Skin epidermis (tissue), 12 donors: ENCODE measurements around the gene CAPS.
A peak's percentile ranks its signal among the peaks of the same experiment; 100 is the strongest.

Experiments
- H3K27ac ChIP-seq, 21 experiments: fragments of 200-600 bp; sonication (generic) in 11 of 21; one replicate each; pipeline ENCODE4 v1.5.0; 2020; ENCODE audit warnings: mild to moderate bottlenecking in 3 of 21, inconsistent platforms in 2 of 21, moderate library complexity in 2 of 21
- H3K4me3 ChIP-seq, 7 experiments: fragments of 200-600 bp; sonication (generic) in 2 of 7; one replicate each; pipeline ENCODE4 v1.5.0; 2020; ENCODE audit warnings: inconsistent platforms in 2 of 7, mild to moderate bottlenecking in 2 of 7, moderate library complexity in 1 of 7

Gene CAPS

DNA sequence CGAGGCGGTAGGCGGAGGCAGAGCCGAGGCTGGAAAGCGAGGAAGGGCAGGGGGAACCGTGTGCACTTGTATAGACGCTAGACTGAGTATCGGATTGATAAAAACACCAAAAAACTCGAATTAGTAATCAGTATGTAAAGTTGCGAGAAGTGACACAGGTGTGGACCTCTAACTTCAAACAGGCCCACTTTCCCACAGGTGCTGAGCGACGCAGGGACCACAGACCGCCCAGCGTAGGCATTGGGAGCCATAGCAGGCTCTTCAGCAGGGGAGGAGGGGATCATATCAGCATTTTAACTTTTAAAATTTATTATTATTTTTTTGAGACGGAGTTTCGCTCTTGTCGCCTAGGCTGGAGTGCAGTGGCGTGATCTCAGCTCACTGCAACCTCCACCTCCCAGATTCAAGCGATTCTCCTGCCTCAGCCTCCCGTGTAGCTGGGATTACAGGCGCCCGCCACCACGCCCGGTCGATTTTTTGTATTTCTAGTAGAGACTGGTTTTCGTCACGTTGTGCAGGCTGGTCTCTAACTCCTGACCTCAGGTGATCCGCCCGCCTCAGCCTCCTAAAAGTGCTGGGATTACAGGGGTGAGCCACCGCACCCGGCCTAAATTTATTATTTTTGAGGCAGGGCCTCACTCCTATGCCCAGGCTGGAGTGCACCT, 8.8 kb upstream of the CAPS start:
- H3K4me3 ChIP-seq, result peak overlapping the region; percentile 64 to 98 (median 87)
- peak overlapping the region in 20 of 21 experiments; percentile 6 to 95 (median 80) for H3K27ac ChIP-seq

DNA sequence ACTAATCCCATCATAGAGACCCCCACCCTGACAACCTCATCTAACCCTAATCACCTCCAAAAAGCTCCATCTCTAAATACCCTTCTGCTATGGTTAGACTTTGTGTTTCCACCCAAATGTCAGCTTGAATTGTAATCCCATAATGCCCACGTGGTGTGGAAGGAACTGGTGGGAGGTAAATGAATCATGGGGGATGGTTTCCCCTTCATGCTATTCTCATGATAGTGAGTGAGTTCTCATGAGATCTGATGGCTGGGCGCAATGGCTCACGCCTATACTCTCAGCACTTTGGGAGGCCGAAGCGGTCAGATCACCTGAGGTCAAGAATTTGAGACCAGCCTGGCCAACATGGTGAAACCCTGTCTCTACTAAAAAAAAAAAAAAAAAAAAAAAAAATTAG, 6.8 kb upstream of the CAPS start:
- no peak overlapping the region for H3K27ac ChIP-seq
- no peak overlapping the region for H3K4me3 ChIP-seq

DNA sequence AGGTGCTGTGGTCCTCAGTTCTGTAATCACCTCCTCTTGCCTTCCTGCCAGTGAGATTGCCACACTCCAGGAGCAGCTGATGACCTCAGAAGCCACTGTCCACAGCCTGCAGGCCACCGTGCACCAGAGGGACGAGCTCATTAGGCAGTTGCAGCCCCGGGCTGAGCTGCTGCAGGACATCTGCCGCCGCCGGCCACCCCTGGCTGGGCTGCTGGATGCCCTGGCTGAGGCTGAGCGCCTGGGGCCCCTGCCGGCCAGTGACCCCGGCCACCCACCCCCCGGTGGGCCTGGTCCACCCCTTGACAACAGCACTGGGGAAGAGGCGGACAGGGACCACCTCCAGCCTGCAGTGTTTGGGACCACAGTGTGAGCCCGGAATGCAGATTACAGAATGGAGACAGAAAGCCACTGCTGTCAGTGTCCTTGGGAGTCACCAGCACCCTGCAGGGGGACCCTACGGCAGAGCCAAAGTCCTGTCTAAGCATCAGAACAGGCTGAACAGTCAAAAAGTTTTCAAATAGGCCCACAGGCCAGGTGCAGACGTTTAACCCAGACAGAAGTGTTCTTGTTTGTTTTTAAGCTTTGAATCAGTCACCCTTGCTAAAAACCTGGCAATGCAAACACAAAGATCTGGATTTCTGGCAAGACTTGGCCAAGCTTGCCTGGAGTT, 5.1 kb upstream of the CAPS start:
- H3K27ac ChIP-seq, result peak overlapping the region in 1 of 21 experiments; percentile 58

DNA sequence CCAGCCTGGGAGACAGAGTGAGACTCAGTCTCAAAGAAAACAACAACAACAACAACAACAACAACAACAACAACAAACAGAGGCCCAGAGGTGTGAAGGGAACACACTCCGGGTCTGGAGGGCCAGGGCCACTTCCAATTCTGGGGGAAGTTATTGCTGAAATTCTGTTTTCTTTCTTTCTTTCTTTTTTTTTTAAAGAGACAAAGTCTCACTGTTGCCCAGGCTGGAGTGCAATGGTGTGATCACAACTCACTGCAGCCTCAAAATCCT, 3.5 kb upstream of the CAPS start:
- Histone ChIP-seq H3K4me3 (no peak overlapping the region), H3K27ac (peak overlapping the region in 2 of 21 experiments; percentile 43 to 59)

More for the DNA sequence above, 5.1 kb upstream of the CAPS start:
- H3K4me3 ChIP-seq, result no peak overlapping the region

DNA sequence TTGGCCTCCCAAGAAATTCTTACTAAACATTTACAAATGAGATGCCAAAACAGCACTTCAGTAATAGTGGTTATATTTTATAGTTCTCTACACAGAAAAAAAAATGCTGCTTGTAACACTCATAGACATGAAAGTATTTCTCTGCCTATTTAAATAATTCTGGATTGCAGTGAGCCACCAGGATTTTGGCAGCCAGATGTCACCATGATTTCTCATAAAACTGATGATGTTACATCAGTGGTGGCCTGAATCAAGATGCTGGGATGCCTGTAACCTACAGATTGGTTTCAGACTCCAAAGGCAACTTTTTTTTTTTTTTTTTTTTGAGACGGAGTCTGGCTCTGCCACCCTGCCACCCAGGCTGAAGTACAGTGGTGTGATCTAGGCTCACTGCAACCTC, 2.7 kb upstream of the CAPS start:
- no peak overlapping the region for H3K27ac ChIP-seq
- no peak overlapping the region for H3K4me3 ChIP-seq

DNA sequence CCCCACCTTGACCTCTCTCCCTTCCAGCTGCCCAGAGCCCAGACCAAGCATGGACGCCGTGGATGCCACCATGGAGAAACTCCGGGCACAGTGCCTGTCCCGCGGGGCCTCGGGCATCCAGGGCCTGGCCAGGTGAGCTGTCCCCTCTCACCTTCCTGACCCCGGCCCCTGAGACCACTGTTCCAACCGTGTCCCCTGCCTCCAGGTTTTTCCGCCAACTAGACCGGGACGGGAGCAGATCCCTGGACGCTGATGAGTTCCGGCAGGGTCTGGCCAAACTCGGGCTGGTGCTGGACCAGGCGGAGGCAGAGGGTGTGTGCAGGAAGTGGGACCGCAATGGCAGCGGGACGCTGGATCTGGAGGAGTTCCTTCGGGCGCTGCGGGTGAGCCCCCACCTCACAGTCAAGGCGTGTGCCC, 312 bp downstream of the CAPS start:
- H3K4me3 ChIP-seq, result no peak overlapping the region
- H3K27ac ChIP-seq, result peak overlapping the region in 9 of 21 experiments; percentile 15 to 77 (median 38)

DNA sequence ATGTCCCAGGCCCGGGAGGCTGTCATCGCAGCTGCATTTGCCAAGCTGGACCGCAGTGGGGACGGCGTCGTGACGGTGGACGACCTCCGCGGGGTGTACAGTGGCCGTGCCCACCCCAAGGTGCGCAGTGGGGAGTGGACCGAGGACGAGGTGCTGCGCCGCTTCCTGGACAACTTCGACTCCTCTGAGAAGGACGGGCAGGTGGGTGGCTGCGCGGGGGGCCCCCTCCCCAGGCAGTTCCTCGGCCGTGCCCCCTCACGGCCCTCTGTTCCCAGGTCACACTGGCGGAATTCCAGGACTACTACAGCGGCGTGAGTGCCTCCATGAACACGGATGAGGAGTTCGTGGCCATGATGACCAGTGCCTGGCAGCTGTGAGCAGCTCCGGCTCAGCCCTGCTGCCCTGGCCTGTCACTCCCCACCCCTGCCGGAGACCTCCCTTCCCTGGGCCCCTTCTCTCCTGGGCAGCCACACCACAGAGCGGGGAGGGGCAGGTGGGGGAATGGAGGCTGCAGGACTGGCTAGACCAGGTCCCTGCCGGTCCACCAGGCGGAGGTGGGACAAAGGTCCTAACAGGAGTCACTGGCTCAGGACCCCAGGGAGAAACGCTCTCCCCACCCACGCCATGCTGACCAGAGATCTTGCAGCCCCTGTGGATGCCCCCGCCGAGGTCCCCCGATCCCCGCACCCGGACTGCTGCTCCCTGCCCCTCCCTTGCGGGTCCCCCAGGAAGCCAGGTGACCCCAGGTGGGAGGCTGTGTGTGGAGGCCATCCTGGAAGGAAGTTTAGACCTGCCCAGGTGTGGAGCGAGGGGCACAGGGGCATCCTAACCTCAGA, 1.1 kb downstream of the CAPS start:
- H3K27ac ChIP-seq, result peak overlapping the region in 7 of 21 experiments; percentile 27 to 77 (median 38)
- H3K4me3 ChIP-seq, result no peak overlapping the region

DNA sequence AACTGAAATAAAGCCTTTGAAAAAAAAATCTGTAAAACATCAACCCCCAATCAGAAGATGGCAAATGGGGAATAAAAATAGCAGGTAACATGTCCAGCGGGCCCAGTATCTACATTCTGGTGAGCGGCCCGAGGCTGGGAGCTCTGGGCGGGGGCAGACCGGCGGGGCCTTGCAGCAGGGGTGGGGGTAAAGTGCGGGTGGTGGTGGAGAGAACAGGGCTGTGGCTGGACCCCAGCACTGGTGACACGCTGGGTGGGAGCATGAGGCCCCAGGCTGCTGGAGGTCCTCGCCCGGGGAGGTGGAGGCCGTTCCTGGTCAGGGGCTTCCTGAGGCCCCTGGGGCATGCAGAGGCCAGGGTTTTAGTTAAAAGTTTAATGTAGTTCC, 1.7 kb downstream of the CAPS start:
- H3K27ac ChIP-seq, result peak overlapping the region in 5 of 21 experiments; percentile 27 to 77 (median 54)
- H3K4me3 ChIP-seq, result no peak overlapping the region

DNA sequence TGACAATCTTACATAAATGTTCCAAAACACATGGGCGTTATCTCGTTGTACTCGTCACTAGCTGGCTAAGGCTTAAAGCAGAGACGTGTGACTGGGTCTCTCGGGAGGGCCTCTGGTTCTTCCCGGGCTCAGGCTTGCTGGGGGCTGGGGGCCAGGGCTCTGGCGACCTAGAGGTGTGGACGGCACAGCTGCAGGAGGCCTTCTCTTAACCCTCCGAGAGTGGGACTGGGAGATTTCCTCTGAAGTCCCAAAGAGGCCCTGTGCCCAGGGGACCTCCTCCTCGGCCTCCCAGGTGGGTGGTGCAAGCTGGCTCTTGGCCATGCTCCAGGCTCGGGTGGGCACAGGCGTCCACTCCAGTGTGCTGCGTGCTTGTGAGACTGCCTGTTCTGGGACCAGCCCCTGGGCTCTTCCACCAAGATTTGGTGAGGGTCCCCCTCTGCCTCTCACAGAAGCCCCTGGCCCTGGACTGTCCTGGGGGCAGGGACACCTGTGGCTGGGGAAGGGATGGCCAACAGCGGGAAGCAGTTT, 2.2 kb downstream of the CAPS start:
- Histone ChIP-seq H3K4me3 (no peak overlapping the region), H3K27ac (peak overlapping the region in 6 of 21 experiments; percentile 23 to 77 (median 44))

DNA sequence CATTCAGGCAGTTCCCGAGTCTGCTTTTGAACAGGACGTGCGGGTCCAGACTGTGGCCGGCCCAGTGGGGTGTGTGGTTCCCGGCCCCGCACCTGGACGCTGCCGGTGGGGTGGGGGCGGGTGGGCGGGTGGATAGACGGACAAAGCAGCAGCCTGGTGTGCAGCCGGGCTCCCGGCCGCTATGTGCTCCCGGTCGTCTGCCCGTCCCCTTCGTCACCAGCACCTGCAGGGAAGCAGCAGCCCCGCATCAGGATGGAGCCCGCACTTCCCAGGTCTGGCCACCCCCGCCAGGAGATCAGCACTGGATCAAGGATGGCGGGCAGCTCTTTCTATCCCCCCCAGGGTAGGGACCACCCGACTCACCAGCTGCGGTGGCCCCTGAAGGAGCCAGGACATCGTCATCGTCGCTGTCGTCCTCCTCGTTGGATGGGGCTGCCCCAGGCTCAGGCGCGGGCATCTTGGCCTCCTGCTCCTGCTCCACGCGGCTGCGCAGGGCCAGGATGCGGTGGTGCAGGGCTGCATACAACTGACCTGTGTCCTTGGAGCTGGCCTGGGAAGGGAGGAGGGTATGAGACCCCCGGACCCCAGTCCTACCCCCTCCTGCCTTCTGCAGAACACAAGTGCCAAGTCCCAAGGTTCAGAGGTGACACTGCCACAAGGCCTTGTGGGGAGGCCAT, 3.5 kb downstream of the CAPS start:
- Histone ChIP-seq H3K4me3 (no peak overlapping the region), H3K27ac (no peak overlapping the region)

DNA sequence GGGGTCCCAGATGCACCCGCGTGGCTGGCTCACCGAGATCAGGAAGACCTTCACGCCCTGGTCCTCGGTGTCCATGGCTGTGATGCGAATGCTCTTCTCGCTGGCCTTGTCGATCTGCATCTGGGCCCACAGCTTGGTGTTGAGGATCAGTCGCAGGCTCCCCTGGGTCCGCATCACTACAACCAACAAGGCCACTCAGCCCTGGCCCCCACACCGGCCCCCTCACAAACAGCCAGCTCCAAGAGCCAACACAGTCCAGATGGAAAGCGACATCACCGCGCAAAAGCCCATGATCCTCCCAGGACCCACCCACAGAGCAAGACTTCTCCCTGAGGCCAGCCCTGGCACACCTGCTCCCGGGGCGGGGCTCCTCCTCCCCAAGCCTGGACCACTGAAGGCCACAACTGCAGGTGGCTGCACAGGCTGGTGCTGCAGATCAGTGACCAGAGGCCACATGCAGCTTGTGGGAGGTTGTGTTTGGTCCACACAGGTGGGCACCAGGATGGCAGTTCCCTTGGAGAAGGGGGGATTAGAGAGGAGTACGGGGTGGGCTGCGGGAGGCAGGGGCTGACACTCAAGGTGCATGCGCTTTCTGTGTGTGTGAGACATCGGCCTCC, 4.5 kb downstream of the CAPS start:
- H3K4me3 ChIP-seq, result no peak overlapping the region
- no peak overlapping the region for H3K27ac ChIP-seq

DNA sequence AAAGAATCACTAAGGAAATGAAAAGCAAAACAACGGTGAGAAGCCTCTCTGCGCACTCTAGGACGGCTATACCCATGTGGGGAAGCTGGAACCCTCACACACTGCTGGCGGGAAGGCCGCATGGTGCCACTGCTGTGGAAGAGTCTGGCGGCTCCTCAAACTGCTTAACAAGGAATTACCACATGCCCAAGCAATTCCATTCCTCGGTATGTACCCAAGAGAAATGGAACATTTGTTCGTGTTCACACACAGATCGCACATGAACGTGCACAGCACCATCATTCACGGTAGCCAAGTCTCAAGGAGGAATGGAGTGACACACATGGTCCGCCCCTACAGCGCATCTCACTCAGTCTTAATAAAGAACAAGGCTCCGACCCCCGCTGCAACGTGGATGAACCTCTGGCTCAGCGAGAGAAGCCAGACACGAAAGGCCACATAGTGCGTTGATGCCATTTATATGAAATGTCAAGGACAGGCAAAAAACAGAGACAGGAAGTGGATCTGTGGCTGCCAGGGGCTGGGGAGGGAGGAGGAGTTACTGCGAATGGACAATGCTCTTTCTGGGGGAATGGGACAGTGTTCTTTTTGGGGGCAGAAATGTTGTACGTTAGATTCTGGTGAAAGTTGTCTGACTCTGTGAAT, 7.6 kb downstream of the CAPS start:
- no peak overlapping the region for H3K27ac ChIP-seq

DNA sequence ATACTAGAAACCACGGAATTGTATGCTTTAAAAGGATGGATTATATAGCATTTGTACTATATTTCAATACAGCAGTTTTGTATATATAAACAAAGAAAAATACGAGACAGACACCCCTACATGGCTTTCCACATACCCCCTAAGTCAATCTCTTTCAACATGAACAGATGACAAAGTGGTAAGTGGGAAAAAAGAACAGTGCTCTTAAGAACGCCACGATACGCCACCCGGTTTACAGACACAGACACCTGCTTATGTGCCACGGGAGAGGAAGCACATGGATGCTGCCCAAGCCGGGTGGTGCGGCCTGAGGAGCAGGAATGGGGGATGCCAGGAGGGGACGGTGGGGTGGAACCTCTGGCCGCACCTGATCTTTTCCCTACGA, 8.1 kb downstream of the CAPS start:
- H3K27ac ChIP-seq, result no peak overlapping the region

More for the DNA sequence above, 7.6 kb downstream of the CAPS start:
- H3K4me3 ChIP-seq, result no peak overlapping the region

DNA sequence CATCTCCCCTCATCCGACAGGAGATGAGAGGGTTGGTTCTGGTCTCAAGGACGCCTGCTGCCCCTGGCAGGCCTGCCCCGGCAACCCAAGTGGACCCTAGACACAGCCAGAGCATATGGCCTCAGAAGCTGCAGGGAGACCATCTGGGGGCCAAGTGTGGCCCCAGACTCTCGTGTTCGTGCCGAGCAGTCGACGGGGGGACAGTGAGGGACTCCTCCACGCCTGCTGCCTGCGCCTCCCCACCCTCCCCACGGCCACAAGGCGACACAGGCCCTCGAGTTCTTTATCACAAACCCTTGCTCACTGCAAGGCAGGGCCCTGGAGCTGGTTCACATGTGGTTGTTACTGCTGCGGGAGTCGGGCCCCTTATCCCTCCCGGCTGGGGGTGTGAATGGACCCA, 9.3 kb downstream of the CAPS start:
- no peak overlapping the region for H3K4me3 ChIP-seq
- H3K27ac ChIP-seq, result no peak overlapping the region

More for the DNA sequence above, 8.1 kb downstream of the CAPS start:
- H3K4me3 ChIP-seq, result no peak overlapping the region

DNA sequence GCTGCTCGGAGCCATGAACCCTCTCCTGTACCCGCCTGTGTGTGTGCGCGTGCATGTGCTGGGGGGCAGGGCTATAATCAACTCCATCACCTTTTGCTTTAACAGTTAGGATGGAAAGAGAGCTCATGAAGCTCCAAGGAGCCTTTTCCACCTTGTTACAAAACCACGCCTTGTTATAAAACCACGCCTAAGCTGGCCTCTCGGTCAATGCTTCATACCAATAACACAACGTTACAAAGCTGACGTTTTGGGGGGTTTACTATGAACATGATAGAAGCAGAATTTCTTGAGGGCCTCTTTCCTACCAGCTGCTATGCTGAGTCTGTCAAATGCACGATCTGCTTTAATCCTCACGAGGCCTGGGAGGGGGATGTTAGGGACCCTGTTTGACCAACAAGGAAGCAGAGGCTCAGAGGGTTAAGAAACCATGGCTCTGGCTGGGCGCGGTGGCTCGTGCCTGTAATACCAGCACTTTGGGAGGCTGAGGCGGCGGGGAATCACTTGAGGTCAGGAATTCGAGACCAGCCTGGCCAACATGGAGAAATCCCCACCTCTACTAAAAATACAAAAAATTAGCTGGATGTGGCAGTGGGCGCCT, 11.9 kb downstream of the CAPS start:
- Histone ChIP-seq H3K4me3 (no peak overlapping the region), H3K27ac (peak overlapping the region in 12 of 21 experiments; percentile 18 to 77 (median 53))

DNA sequence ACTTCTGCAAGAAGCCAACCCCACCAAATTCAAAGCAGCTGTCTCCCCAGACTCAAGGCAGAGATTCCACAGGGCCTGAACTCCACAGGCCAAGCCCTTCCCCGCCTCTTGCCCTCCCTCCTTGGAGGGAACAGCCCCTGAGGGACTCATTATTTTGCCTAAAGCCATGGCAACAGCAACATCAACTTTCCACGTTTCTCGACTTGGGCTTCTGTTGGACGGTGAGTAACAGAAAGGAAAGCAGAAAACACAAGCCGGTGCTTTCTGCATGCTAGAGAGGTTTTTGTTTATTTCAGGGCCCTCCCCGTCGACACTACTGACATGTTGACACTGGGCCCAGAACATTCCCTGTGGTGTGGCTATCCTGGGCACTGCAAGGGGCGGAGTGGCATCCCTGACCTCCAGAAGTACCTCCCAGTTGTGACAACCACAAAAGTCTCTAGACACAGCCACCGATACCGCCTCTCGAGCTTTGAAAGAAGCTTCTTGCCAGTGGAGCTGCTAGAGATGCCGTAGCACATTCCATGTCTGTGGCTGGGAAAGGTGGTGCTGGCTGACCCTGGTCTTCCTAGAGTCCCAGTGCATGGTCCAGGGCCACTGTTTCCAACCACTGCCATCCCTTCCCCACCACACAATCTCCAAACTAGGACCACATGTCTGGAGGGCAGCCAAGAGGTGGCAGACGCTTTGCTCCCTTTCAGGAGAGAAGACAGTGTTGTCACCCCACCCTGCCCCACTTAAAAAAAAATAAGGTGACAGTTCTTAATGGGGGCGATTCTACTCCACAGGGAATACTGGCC, 12.8 kb downstream of the CAPS start:
- peak overlapping the region in 16 of 21 experiments; percentile 7 to 74 (median 39) for H3K27ac ChIP-seq
- no peak overlapping the region for H3K4me3 ChIP-seq

DNA sequence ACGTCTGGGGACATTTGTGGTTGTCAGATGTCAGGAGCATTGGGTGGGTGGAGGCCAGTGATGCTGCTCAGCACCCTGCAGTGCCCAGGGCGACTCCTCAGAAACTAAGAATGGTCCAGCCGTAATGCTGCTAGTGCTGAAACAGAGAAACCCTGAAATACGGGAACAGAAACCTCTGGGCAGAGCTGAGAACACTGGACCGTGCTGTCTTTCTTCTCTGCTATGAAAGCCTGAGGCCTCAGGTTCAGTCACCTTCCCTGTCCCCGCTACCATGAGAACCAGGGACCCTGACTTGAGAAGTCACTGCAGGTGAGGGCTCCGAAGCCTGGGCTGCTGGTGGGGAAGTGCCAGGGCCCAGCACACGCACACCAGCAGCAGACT, 13.4 kb downstream of the CAPS start:
- Histone ChIP-seq H3K4me3 (no peak overlapping the region), H3K27ac (peak overlapping the region in 15 of 21 experiments; percentile 1 to 74 (median 38))

DNA sequence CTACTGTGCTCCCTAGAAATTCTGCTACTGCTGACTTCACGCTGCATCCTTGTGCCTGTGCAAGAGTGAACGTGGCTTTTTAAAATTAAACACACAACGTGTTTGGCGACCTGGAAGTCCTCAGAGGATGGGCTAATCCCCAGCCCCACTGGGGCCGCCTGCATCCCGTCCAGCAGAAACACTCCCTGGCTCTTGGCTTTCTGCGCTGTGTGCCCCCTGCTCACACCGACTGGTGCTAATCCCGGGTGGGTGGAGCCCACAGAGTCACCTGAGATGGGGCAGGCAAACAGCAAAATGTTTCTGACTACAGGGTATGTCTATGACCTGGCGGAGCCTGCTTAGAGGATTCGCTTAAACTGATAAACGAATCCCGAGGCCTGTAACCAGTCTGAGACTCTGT, 15.1 kb downstream of the CAPS start:
- peak overlapping the region in 2 of 21 experiments; percentile 15 to 21 for H3K27ac ChIP-seq
- H3K4me3 ChIP-seq, result no peak overlapping the region
